CD4-positive, alpha-beta T cell treated with Interleukin-15 for 1 hour (primary cell): Measurements from ENCODE around the gene MPND.

Experiments used
- DNase-seq: peaks from one replicate; pipeline ENCODE4 v3.0.0-alpha.2; 2020

Gene MPND

GRCh38 chr19:4368128-4368820 lies 24.9 kb downstream of the MPND start:
- no peak for DNase-seq

- DNase-seq, result peak; percentile 81
Observed at GRCh38 chr19:4369109-4369887, 25.9 kb downstream of the MPND start.

GRCh38 chr19:4369888-4370260 lies 26.5 kb downstream of the MPND start:
- peak; percentile 77 for DNase-seq

GRCh38 chr19:4370418-4371041 lies 27.2 kb downstream of the MPND start:
- no peak for DNase-seq

- no peak for DNase-seq
Observed at GRCh38 chr19:4371247-4372164, 28.1 kb downstream of the MPND start.

GRCh38 chr19:4372165-4373012 lies 29.0 kb downstream of the MPND start:
- DNase-seq, result no peak

GRCh38 chr19:4373013-4373367 lies 29.6 kb downstream of the MPND start:
- DNase-seq, result no peak

- peak; percentile 31 for DNase-seq
Observed at GRCh38 chr19:4373601-4374497, 30.5 kb downstream of the MPND start.

- DNase-seq, result peak; percentile 52
Observed at GRCh38 chr19:4374498-4375163, 31.3 kb downstream of the MPND start.

- DNase-seq, result peak; percentile 43
Observed at GRCh38 chr19:4375164-4376027, 32.0 kb downstream of the MPND start.

GRCh38 chr19:4376028-4376670 lies 32.8 kb downstream of the MPND start:
- no peak for DNase-seq

- DNase-seq, result no peak
Observed at GRCh38 chr19:4376671-4376990, 33.3 kb downstream of the MPND start.

GRCh38 chr19:4376991-4377781 lies 33.8 kb downstream of the MPND start:
- no peak for DNase-seq

- no peak for DNase-seq
Observed at GRCh38 chr19:4378886-4379285, 35.5 kb downstream of the MPND start.

GRCh38 chr19:4379383-4380253 lies 36.3 kb downstream of the MPND start:
- DNase-seq, result peak; percentile 39

- DNase-seq, result peak; percentile 59
Observed at GRCh38 chr19:4380254-4380727, 36.9 kb downstream of the MPND start.
